ENCODE results near the gene THBS1.

Gene THBS1

GRCh38 chr15:39587731-39588530 is 7.1 kb downstream of the THBS1 start:
- in situ Hi-C loops (cut with MboI; ENCODE audit: low sequenced_read_pairs): no loop called here

GRCh38 chr15:39588531-39589192 is 7.8 kb downstream of the THBS1 start:
- in situ Hi-C loops (cut with MboI; ENCODE audit: low sequenced_read_pairs): no loop called here

GRCh38 chr15:39589193-39589814 is 8.4 kb downstream of the THBS1 start:
- in situ Hi-C loops (cut with MboI; ENCODE audit: low sequenced_read_pairs): no loop called here

- in situ Hi-C loops (cut with MboI; ENCODE audit: low sequenced_read_pairs): no loop called here
Measured at GRCh38 chr15:39589815-39590644, 9.2 kb downstream of the THBS1 start.

- in situ Hi-C loops (cut with MboI; ENCODE audit: low sequenced_read_pairs): no loop called here
Measured at GRCh38 chr15:39591141-39591895, 10.4 kb downstream of the THBS1 start.

- in situ Hi-C loops (cut with MboI; ENCODE audit: low sequenced_read_pairs): no loop called here
Measured at GRCh38 chr15:39591896-39592315, 11.0 kb downstream of the THBS1 start.

- in situ Hi-C loops (cut with MboI; ENCODE audit: low sequenced_read_pairs): no loop called here
Measured at GRCh38 chr15:39592500-39592899, 11.6 kb downstream of the THBS1 start.

GRCh38 chr15:39593071-39593655 is 12.3 kb downstream of the THBS1 start:
- in situ Hi-C loops (cut with MboI; ENCODE audit: low sequenced_read_pairs): no loop called here

- in situ Hi-C loops (cut with MboI; ENCODE audit: low sequenced_read_pairs): no loop called here
Measured at GRCh38 chr15:39593656-39594445, 13.0 kb downstream of the THBS1 start.

- in situ Hi-C loops (cut with MboI; ENCODE audit: low sequenced_read_pairs): no loop called here
Measured at GRCh38 chr15:39594446-39595337, 13.8 kb downstream of the THBS1 start.

GRCh38 chr15:39595338-39596221 is 14.7 kb downstream of the THBS1 start:
- in situ Hi-C loops (cut with MboI; ENCODE audit: low sequenced_read_pairs): no loop called here

GRCh38 chr15:39596358-39597051 is 15.6 kb downstream of the THBS1 start:
- in situ Hi-C loops (cut with MboI; ENCODE audit: low sequenced_read_pairs): no loop called here

GRCh38 chr15:39597336-39597735 is 16.5 kb downstream of the THBS1 start:
- in situ Hi-C loops (cut with MboI; ENCODE audit: low sequenced_read_pairs): no loop called here

GRCh38 chr15:39597751-39598185 is 16.9 kb downstream of the THBS1 start:
- in situ Hi-C loops (cut with MboI; ENCODE audit: low sequenced_read_pairs): no loop called here

GRCh38 chr15:39598186-39598850 is 17.4 kb downstream of the THBS1 start:
- in situ Hi-C loops (cut with MboI; ENCODE audit: low sequenced_read_pairs): no loop called here

All from HL-60/S4 (cell line).